ENCODE measurements around the gene FBXO42.

FBXO42 gene

DNA sequence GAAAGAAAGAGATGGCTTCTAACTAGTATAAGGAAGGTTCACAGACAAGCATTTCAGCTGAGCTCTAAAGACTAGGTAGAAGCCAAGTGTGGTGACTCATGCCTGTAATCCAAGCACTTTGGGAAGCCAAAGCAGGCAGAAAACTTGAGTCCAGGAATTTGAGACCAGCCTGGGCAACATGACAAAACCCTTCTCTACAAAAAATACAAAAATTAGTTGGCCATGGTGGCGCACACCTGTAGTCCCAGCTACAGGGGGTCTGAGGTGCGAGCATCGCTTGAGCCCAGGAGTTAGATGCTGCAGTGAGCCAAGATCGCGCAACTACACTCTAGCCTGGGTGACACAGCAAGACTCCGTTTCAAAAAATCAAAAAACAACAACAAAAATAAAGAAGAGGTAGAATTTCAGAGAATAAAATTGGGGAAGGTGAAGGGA is 27.8 kb downstream of the FBXO42 start:
- peak; percentile 54 for DNase-seq (ENCODE audit: low read depth)

DNA sequence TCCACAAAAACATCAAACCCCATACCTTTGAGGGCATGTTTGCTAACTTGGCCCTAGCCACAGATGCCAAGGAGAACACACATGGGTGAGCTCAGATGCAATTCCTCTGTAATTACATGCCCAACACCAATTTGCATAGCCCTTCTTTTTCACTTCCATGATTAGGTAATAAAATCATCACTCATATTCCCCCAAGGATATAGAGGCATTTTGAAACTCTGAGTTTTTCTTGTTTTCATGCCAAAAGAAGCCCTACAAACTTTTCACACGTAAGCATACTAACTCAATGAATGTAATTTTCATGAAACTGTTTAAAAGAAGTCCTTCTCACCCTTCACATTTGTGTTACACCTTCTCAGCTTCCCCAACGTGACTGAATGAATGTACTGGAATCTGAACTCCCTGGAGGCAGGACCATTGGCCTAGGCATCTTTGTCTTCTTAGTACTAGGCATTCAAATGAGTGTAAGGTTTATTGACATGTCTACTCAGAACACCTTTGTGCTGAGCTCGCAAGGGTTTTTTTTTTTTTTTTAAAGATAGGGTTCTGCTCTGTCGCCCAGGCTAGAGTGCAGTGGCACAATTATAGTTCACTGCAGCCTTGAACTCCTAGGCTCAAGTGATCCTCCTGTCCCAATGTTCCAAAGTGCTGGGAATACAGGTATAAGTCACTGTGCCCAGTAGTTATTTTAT is 31.0 kb downstream of the FBXO42 start:
- no peak for DNase-seq (ENCODE audit: low read depth)

DNA sequence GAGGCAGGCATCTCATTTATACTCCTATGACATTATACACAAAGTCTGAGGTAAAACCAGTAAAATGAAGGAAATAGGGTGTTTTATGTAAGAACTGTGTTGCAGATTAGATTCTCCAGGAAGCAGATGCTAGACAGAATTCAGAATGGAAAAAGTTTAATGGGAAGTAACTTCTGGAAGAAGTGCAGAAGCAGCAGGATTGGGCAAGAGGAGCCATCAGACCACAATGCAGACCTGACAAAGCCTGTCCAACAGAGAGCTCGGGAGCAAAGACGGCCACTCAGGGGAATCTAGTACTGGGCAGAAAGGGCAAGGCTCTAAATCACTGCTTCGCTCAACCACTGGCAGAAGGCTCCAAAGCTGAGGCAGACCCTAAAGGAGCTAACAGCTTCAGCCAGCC is 33.7 kb downstream of the FBXO42 start:
- DNase-seq (ENCODE audit: low read depth): no peak

DNA sequence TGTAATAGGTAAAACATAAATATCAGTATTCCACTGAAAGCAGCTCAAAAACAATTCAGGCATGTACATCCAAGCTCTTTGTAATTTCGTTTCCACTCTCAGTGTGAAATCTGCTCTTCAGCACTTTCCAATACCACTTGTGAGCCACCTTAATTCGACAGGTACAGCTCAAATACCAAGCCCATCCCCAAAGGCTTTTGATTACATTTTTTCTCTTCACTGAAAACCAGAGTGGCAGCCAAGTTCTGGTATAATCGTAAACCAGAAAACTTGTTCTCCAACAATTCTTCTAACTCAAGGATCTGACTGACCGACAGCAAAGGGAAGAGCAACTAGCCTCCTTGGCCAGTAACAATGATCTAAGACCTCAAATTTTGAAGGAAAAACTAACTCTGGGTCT is 36.8 kb downstream of the FBXO42 start:
- DNase-seq (ENCODE audit: low read depth): no peak

DNA sequence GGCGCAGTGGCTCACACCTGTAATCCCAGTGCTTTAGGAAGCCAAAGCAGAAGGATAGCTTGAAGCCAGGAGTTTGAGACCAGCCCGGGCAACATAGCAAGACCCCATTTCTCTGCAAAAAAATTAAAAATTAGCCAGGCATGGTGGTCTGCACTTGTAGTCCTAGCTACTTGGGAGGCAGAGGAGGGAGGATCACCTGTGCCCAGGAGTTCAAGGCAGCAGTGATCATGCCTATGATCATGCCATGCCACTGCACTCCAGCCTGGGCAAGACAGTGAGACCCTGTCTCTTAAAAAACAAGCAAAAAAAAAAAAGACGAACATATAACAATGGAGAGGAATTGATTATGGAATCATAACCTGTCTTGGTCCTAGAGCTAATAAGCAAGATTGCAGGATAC is 45.1 kb downstream of the FBXO42 start:
- no peak for DNase-seq (ENCODE audit: low read depth)

DNA sequence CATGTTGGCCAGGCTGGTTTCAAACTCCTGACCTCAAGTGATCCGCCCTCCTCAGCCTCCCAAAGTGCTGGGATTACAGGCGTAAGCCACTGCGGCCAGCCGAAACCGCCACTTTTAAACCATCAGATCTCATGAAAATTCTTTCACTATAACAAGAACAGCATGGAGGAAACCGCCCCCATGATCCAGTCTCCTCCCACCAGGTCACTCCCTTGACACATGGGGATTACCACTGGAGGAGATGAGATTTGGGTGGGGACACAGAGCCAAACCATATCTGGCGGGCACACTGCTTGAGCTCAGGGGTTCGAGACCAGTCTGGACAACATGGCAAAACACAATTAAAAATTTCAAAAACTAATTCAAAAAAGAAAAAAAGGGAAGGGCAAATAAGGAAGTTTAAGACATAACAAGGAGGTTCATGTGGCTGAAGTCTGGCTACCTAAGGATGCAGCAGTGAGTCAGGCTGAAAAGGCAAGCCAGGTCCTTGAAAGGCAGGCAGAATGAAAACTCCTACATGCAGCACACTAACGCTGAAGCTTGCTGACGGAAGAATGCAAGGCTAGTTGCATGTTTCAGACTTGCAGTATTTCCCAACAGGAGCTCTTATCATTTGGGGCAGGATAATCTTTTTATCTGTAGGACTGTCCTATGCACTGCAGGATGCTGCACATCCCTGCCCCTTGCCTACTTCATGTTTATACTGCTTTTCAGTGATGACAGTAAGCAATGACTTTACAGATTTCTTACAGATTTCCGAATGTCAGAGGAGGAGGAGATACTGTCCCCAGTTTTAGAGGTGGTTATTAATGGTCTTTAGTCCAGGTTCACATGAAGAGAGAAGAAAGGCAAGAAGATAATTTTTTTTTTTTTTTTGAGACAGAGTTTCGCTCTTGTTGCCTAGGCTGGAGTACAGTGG is 49.3 kb downstream of the FBXO42 start:
- no peak for DNase-seq (ENCODE audit: low read depth)

DNA sequence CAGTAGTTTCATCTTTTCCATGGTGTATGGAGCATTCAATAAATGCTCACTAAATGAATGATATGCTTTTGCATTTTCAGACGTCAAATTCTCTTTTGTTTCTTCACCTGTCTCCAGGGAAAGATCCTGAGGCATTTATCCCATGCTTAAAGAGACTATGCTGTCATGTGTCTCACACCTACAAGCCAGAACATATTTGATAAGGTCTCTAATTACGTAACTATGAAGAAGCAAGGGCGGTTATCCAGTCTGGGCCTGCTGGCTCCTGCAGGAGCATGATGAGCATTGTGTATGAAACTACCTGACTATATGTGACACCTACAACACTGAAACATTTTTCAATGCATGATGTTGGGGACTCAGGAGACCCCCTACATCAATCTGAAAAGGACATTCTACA is 51.8 kb downstream of the FBXO42 start:
- no peak for DNase-seq (ENCODE audit: low read depth)

DNA sequence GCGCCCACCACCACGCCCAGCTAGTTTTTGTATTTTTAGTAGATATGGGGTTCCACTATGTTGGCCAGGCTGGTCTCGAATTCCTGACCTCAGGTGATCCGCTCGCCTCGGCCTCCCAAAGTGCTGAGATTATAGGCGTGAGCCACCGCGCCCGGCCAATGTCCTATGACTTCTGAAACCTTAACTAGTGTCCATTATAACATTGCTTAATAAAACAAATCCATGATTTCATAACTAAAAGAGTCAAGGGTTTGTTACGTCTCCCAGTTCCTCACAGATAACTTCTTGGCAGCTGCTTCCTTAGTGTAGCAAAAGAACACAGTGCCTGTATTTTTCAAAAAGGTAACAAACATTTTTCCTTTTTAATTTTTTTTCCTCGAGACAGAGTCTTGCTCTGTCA is 53.6 kb downstream of the FBXO42 start:
- DNase-seq (ENCODE audit: low read depth): no peak

DNA sequence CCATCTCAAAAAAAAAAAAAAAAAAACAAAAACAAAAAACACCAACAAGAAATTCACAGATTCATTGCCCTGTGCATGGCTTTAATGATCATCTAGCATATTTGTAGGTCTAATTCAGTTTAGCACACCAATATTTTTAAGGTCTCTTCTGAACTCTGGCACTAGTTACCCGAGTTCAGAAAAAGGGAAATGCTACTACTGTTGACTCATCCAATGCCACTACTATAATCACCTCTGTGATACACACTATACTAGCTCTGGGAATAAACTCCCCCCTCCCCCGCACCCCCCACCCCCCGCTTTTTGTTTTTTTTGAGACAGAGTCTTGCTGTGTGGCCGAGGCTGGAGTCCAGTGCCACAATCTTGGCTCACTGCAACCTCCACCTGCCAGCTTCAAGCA is 55.6 kb downstream of the FBXO42 start:
- DNase-seq (ENCODE audit: low read depth): no peak

DNA sequence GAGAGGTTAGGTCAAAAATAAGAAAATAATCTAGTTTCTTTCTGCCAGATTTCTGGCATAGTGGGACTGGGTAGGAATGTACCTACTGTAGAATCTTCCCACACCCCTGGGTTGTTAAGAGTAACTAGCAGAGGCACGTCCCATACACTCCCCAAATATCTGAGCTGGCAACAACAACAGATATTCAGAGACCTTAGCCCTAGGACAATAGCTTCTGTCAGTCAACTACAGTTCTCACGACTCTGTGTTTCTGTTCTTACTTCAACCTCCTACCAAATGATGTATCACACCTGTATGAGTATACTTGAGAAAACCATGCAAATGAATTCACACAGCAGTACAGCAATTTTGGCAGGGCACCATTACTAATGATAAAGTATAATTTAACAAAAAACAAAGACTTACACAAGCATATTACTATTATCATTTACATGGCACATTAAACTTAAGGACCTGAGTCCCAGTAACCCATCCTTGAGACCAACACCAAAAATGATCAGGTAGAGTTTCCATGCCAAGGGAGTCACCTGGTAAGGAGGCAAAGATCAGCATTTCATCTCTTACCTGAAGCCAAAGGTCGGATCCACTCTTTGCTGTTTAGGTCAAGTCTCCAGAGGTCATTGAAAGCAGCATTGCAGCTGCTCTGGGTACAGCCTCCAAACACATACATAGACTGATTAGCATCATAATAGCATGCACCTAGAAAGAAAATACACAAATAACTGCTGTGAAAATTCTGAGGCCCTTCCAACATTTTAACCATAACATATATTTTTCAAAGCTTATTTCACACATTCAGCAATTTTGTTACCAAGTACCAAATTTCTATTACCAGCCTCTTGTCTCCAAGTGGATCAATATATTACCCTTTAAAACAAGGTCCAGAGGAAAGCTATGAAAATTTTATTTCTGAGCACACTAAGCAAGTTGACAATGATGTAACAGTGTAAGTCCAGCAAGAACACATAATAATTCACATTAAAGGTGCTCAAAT is 57.8 kb downstream of the FBXO42 start:
- DNase-seq (ENCODE audit: low read depth): no peak

DNA sequence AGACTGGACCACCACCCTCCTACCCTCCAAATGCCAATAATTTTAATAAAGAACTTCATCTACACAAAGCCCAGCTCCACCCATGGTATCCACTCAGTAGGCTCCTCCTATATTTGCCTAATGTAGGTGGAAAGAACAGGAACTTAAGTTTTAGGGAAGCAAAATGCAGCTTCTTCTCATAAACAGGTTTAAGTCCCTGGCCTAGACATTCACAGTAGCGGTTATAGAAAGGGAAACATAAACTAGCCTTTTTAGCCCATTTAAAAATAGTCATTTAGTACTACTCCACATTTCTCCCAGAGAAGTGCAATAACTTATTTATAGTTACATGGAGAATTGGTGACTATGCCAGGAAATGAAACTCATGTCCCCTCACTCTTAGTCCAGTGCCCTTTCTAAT is 58.7 kb downstream of the FBXO42 start:
- no peak for DNase-seq (ENCODE audit: low read depth)

DNA sequence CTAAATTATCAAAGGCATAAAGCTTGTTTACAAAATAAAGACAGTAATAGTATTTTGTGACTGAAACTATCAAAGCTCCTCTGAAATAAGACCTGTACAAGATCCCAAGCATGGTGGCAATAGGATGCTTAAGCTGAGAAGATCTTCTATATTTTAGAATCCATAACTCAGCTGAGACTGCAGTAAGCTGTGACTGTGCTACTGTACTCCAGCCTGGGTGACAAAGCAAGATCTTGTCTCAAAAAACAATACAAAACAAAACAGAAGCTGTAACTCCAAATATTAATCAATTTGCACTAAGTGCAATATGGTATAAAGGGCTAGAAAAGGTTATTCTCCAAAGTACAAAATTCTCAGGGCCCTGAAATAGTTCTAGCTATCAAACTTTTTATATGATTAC is 59.5 kb downstream of the FBXO42 start:
- no peak for DNase-seq (ENCODE audit: low read depth)

DNA sequence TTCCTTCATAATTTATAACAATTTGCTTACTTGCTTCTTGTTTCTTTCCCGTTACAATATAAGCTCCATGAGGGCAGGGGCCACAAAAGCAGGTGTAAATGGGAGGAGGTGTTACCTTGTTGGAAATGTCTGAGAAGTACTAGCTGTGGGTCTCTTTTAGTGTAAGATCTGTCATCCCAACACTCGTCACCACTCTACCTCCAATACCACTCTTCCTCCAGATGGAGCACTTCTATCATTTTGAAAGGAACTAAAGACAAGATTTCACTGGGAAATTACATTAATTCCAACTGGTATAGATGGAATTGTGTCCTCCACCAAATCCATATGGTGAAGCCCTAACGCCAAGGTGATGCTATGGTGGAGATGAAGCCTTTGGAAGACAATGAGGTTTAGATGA is 62.3 kb downstream of the FBXO42 start:
- no peak for DNase-seq (ENCODE audit: low read depth)

DNA sequence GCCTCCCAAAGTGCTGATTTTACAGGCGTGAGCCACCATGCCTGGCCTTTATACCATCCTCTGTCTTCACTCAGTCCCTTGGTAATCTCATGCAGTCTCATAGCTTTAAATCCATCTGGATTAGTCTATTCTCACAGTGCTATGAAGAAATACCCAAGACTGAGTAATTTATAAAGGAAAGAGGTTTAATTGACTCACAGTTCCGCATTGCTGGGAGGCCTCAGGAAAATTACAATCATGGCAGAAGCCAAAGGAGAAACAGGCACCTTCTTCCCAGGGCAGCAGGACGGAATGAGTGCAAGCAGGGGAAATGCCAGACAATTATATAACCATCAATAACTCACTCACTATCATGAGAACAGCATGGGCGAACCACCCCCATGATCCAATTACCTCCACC is 66.2 kb downstream of the FBXO42 start:
- DNase-seq (ENCODE audit: low read depth): no peak

DNA sequence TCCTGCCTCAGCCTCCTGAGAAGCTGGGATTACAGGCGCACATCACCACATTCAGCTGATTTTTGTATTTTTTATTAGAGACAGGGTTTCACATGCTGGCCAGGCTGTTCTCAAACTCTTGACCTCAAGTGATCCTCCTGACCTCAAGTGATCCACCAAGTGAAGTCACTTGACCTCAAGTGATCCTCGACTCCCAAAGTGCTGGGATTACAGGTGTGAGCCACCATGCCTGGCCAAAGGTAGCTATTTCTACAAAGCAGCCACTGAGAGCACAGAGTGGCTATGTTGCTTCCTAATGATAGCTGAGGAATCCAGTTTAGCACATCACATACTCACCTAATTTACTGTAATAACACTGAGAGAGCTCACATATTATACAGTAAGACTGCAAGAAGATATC is 70.5 kb downstream of the FBXO42 start:
- DNase-seq (ENCODE audit: low read depth): no peak

DNA sequence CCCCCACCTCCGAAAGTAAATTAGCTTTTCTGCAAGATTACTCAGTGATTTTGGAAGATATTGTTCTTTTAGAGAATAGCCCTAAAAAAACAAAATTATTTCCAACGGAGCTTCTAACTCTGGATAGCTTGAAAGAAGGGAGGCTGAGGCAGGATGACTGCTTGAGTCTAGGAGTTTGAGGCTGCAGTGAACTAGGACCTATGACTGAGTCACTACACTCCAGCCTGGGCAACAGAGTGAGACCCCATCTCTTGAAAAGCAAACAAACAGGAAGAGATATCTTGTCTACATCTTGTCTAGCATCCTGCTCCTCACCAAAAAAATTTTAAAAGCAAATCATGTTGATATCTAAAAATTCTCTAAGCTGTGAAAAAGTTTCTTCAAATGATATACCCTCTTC is 73.1 kb downstream of the FBXO42 start:
- DNase-seq (ENCODE audit: low read depth): no peak

DNA sequence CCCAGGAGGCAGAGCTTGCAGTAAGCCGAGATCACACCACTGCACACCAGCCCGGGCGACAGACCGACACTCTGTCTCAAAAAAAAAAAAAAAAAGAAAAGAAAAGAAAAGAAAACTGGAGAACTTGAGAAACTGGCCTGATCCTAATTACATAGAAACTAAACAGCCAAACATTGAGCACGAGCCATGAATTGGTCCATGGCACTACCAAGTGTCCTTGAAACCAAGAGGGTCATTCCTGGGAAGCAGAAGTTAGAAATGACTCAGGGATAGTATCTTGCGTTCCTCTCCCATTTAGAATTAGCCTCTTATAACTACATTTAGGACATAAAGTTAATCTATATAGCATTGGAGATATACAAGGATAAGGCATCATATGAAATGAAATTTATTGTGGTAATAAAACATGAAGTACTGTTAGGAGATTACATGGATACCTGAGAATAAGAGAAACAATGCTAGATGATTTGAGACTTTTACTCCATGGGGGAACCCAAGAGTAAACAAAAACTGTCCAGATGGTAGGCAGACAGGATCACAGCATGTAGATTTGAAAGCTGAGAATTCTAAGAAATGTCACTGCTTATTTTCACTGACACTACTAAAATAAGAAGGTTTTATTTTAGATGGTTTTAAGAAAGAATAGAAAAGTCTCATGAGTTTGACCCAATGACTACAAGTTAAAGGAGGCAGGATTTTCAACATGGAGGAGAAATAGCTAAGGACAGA is 75.8 kb downstream of the FBXO42 start:
- no peak for DNase-seq (ENCODE audit: low read depth)

DNA sequence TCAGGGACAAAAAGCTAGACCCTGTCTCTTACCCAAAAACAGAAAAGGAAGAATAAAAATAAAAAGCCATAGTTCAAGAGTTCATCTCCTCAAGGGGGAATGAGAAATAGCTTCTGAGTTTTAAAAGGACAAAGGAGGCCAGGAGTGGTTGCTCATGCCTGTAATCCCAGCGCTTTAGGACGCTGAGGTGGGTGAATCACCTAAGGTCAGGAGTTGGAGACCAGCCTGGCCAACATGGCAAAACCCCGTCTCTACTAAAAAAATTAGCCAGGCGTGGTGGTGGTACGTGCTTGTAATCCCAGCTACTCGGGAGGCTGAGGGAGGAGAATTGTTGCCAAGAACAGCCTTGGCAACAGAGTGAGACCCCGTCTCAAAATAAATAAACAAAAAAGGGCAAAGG is 76.7 kb downstream of the FBXO42 start:
- DNase-seq (ENCODE audit: low read depth): no peak

DNA sequence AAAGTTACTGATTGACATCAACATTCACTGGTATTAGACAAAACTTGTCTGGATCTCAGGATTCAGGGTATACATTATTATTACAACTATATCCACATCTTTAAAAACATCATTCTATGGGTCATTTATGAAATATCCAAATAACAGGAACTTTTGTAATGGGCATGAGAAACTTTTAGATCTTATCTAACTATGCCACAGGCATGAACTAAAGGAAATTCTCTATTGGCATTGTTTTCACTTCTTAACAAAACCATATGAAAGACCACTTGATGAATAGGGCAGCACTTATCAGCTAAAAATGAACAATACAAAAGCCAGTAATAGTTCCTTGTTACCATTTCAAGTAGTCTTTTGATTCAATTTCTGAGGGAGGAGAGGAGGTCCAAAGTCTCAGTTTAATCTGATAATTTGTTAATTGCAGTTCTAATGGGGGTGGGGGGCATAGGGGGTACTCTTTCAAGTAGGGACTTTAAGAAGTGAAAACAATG is 84.5 kb downstream of the FBXO42 start:
- no peak for DNase-seq (ENCODE audit: low read depth)

DNA sequence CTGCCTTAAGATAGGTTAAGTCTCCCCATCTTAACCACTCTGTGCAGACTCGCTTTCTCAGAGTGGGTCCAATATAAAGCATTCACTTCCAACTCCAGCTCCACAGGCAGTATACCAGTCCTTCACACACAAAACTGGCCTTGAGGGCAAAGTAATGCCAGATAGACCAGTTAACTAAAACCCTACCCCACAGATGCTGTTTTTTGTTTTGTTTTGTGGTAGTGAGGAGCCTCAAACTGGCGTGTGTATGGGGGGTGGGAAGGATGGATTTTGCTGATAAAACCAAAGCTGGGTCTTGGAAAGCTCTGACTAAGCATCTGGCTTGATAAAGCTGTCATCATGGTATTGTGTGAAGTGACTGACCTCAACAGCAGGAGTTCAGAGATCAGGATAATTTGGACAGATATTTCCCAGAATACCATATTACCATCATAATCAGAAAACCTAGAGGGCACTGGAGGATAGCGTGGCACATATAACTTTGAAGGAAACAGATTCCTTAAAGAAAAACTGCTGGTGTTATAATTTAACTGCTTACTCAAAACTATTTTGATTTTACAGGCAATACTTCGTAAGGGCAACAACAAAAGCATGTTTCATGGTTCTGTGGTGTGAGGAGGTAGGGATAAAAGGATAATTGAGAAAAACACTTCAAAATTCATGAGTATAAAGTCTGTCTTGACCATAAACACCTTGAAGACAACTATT is 85.7 kb downstream of the FBXO42 start:
- no peak for DNase-seq (ENCODE audit: low read depth)

DNA sequence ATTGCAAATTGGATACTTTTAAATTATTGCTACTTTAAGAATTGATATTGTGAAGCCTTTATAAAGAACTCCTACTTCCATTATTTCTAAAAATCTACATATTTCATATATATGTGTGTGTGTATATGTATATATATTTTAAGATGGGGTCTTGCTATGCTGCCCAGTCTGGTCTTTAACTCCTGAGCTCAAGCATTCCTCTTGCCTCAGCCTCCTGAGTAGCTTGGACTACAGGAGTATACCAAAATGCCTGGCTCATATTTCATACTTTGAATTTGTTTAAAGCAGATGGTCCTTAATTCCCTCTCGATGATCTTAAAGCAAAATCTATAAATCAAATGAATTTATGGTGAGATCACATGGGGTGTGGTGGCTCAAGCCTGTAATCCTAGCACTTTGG is 90.2 kb downstream of the FBXO42 start:
- no peak for DNase-seq (ENCODE audit: low read depth)
